ENCODE measurements around the gene IPO7. TPM values are rescaled to one million over a fixed set of nuclear protein-coding genes. Genes with fewer than 3 reads are reported as not detected.

The IPO7 gene
- total and polyA plus RNA-seq, 2 of the 13 experiments (the other 11 are each of a cell fraction or from before 2014, with no cell fraction given): 59.4 to 98.4 TPM

GRCh38 chr11:9459667-9460321, 75.3 kb downstream of the IPO7 start:
- ChIA-PET POLR2A (interaction anchor here (0.6 to 3.4 kb wide), 37 partner anchors 10 to 845 kb away, joined by 3 to 37 read pairs (median 7); partner anchors contain the start of genes ADM, DENND5A, IPO7 and TMEM41B), CTCF (ENCODE audit: low intra/inter-chr PET ratio, low total read pairs) (no interaction called here)
- no peaks in the 10 kb centered on the region for H3K36me3 ChIP-seq (replicated peaks in 1 of 2; ENCODE audit: control insufficient read depth in 1 of 2, insufficient read depth in 2 of 2, low read length in 2 of 2)
- in situ Hi-C loops (cut with HindIII; ENCODE audit: extremely low pct_ligation_motif_present, low pct_unique_long_range_greater_than_20kb) (no loop called here), intact Hi-C loops (cut with micrococcal nuclease; ENCODE audit: unreplicated experiment) (loop anchor here (5.0 kb wide), 3 partner anchors 48 to 848 kb away; partner anchors contain the start of genes ADM and WEE1)
- under 1% methylated on average over 23 of the region's 23 CpGs for WGBS (ENCODE audit: low lambda C conversion rate)
- no peaks in the 10 kb centered on the region for H4K20me1 ChIP-seq (ENCODE audit: insufficient read depth, low read length)
- peak overlapping the region; percentile 100 for H3K9ac ChIP-seq (ENCODE audit: insufficient read depth, low read depth, low read length)
- H3K4me1 ChIP-seq (ENCODE audit: insufficient read depth, low read length): peaks cover 22% of the 10 kb centered on the region
- ATAC-seq (no peak), DNase-seq (ENCODE audit: low spot score) (peak; percentile 35), FAIRE-seq (no peak)
- H3K79me2 ChIP-seq (ENCODE audit: insufficient read depth, low read length): peaks cover 44% of the 10 kb centered on the region
- peak overlapping the region; percentile 99 for H3K27ac ChIP-seq (ENCODE audit: extremely low read length, insufficient read depth, low read length)
- no peaks in the 10 kb centered on the region; a peak in 1 of 5 replicates for H3K27me3 ChIP-seq (ENCODE audit: control insufficient read depth in 1 of 2, insufficient read depth in 2 of 2, low read length in 2 of 2)
- H3K9me3 ChIP-seq (ENCODE audit: low read length): no peaks in the 10 kb centered on the region
- TSS peak; percentile 93 for BruUV-seq (replicated peaks)
- no peak overlapping the region for H2AFZ ChIP-seq (ENCODE audit: low read length)
- H3K4me2 ChIP-seq (ENCODE audit: low read depth, low read length): peak overlapping the region; percentile 67
- peak overlapping the region; percentile 97 to 98 (median 98) for H3K4me3 ChIP-seq (replicated peaks in 1 of 3; ENCODE audit: insufficient read depth in 1 of 3, low read depth in 2 of 3, low read length in 3 of 3)
- TF ChIP-seq POGK (CRISPR knock-in tag; conservative IDR thresholded peaks at IDR 0.05): 0 out of 2 replicates have a peak, but pooled peaks have one; percentile 26
- TF ChIP-seq CSRNP1 (CRISPR knock-in tag; IDR thresholded peaks at IDR 0.05): peak; percentile 79; the same call in 1 of the 2 replicates
- TF ChIP-seq ZC3H4 (CRISPR knock-in tag; IDR thresholded peaks at IDR 0.05; ENCODE audit: borderline replicate concordance): 0 out of 2 replicates have a peak, but pooled peaks have one; percentile 15
- 0 out of 2 replicates have a peak, but pooled peaks have one; percentile 13 for TF ChIP-seq ZSCAN5A (CRISPR knock-in tag; IDR thresholded peaks at IDR 0.05; ENCODE audit: borderline replicate concordance)
- peak; percentile 14 for TF ChIP-seq ZNF781 (CRISPR knock-in tag; IDR thresholded peaks at IDR 0.05; ENCODE audit: borderline replicate concordance, not compliant biosample characterization)
- 0 out of 2 replicates have a peak, but pooled peaks have one; percentile 42 for TF ChIP-seq ZNF878 (CRISPR knock-in tag; IDR thresholded peaks at IDR 0.05)
- 0 out of 2 replicates have a peak, but pooled peaks have one; percentile 17 for TF ChIP-seq MTA1 (CRISPR knock-in tag; IDR thresholded peaks at IDR 0.05; ENCODE audit: borderline replicate concordance)
- peak; percentile 37; the same call in 1 of the 2 replicates for TF ChIP-seq POLR2AphosphoS5 (IDR thresholded peaks at IDR 0.05; ENCODE audit: low read depth, low read length)
- TF ChIP-seq ZKSCAN8 (CRISPR knock-in tag; IDR thresholded peaks at IDR 0.05; ENCODE audit: borderline replicate concordance): no peak
- no peak for TF ChIP-seq PAWR (CRISPR knock-in tag; IDR thresholded peaks at IDR 0.05; ENCODE audit: borderline replicate concordance)
- TF ChIP-seq RARG (CRISPR knock-in tag; IDR thresholded peaks at IDR 0.05; ENCODE audit: low read depth): 0 out of 2 replicates have a peak, but pooled peaks have one; percentile 24
- TF ChIP-seq FOXO4 (CRISPR knock-in tag; conservative IDR thresholded peaks at IDR 0.05): 0 out of 2 replicates have a peak, but pooled peaks have one; percentile 55
- peak; percentile 34; the same call in 1 of the 2 replicates for TF ChIP-seq ZNF605 (CRISPR knock-in tag; IDR thresholded peaks at IDR 0.05)
- peak; percentile 32; the same call in 1 of the 2 replicates for TF ChIP-seq RBFOX2 (IDR thresholded peaks at IDR 0.05; ENCODE audit: low read depth, low read length)

All from HepG2 (cell line).